Mesenchymal stem cell (in vitro differentiated cells and primary cell): ENCODE measurements around the gene CR1L.
"Not testable (repeated sequence)": the region's sequence is repeated elsewhere in the genome, so short reads cannot be mapped to it uniquely, and the experiment has no call there.

Experiments
- DNase-seq: peaks from one replicate; pipeline ENCODE4 v3.0.0-alpha.2; 2013
- H2AFZ ChIP-seq: one replicate; pipeline ENCODE4 v1.6.1; 2013; ENCODE audit warnings: low read depth, mild to moderate bottlenecking, control low read depth, inconsistent platforms, low read length, moderate library complexity
- H2AK5ac ChIP-seq: 2 replicates; pipeline ENCODE4 v1.6.1; 2013; ENCODE audit warnings: low read length, moderate library complexity, mild to moderate bottlenecking, inconsistent platforms; ENCODE audit not compliant: severe bottlenecking
- H2BK120ac ChIP-seq: one replicate; pipeline ENCODE4 v1.6.1; 2013; ENCODE audit warnings: low read depth, mild to moderate bottlenecking, inconsistent platforms, low read length, moderate library complexity
- H2BK12ac ChIP-seq, 2 experiments: one replicate each; pipeline ENCODE4 v1.6.1; 2013; ENCODE audit warnings: inconsistent platforms in 2 of 2, low read length in 2 of 2, mild to moderate bottlenecking in 2 of 2, moderate library complexity in 2 of 2, control low read depth in 1 of 2
- H2BK15ac ChIP-seq: one replicate; pipeline ENCODE4 v1.6.1; 2013; ENCODE audit warnings: mild to moderate bottlenecking, low read depth, inconsistent platforms; ENCODE audit not compliant: poor library complexity, severe bottlenecking
- H2BK5ac ChIP-seq: 2 replicates; pipeline ENCODE4 v1.6.1; 2013; ENCODE audit warnings: low read depth, mild to moderate bottlenecking, low read length, control low read depth, inconsistent platforms; ENCODE audit not compliant: poor library complexity, severe bottlenecking
- H3K14ac ChIP-seq, 2 experiments: one replicate each; pipeline ENCODE4 v1.6.1; 2013; ENCODE audit warnings: inconsistent platforms in 2 of 2, low read length in 2 of 2, control low read depth in 1 of 2, mild to moderate bottlenecking in 1 of 2, moderate library complexity in 1 of 2
- H3K18ac ChIP-seq, 2 experiments: one replicate each; pipeline ENCODE4 v1.6.1; 2013; ENCODE audit warnings: inconsistent platforms in 2 of 2, low read length in 2 of 2, control low read depth in 1 of 2, low read depth in 1 of 2, mild to moderate bottlenecking in 1 of 2
- H3K23ac ChIP-seq, 2 experiments: one replicate each; pipeline ENCODE4 v1.6.1; 2013; ENCODE audit warnings: inconsistent platforms in 2 of 2, low read length in 2 of 2, mild to moderate bottlenecking in 2 of 2, moderate library complexity in 2 of 2, control low read depth in 1 of 2
- H3K27ac ChIP-seq: 2 replicates; pipeline ENCODE4 v1.5.1; 2013; ENCODE audit warnings: mild to moderate bottlenecking, moderate library complexity, low read length, control low read depth, inconsistent platforms; ENCODE audit not compliant: poor library complexity, severe bottlenecking
- H3K27me3 ChIP-seq, 2 experiments: 2 replicates each; pipeline versions ENCODE4 v1.6.1 to v1.7.0; 2013; ENCODE audit warnings: low read length in 2 of 2, mild to moderate bottlenecking in 2 of 2, moderate library complexity in 2 of 2, control low read depth in 1 of 2, inconsistent platforms in 1 of 2; ENCODE audit not compliant: control insufficient read depth in 1 of 2, insufficient read depth in 1 of 2
- H3K36me3 ChIP-seq, 2 experiments: 2 replicates each; pipeline versions ENCODE4 v1.6.1 to v1.7.0; 2013; ENCODE audit warnings: low read length in 2 of 2, control low read depth in 1 of 2, inconsistent platforms in 1 of 2, low read depth in 1 of 2, mild to moderate bottlenecking in 1 of 2; ENCODE audit not compliant: insufficient read depth in 2 of 2, control insufficient read depth in 1 of 2
- H3K4ac ChIP-seq, 2 experiments: one replicate each; pipeline ENCODE4 v1.6.1; 2013; ENCODE audit warnings: inconsistent platforms in 2 of 2, low read length in 2 of 2, mild to moderate bottlenecking in 2 of 2, moderate library complexity in 2 of 2, control low read depth in 1 of 2, low read depth in 1 of 2
- H3K4me1 ChIP-seq: 2 replicates; pipeline ENCODE4 v1.6.1; 2013; ENCODE audit warnings: low read depth, low read length, control low read depth; ENCODE audit not compliant: control insufficient read depth, insufficient read depth
- H3K4me2 ChIP-seq: 2 replicates; pipeline ENCODE4 v1.6.1; 2013; ENCODE audit warnings: low read length, mild to moderate bottlenecking, inconsistent platforms; ENCODE audit not compliant: poor library complexity, severe bottlenecking
- H3K4me3 ChIP-seq, 2 experiments: 2 replicates each; pipeline versions ENCODE4 v1.5.1 to v1.7.0; 2013; ENCODE audit warnings: low read length in 2 of 2, mild to moderate bottlenecking in 2 of 2, control low read depth in 1 of 2, low read depth in 1 of 2; ENCODE audit not compliant: insufficient read depth in 1 of 2
- H3K79me1 ChIP-seq: replicated peaks from 2 replicates; pipeline ENCODE4 v1.6.1; 2013; ENCODE audit warnings: mild to moderate bottlenecking, control low read depth, low read length, inconsistent platforms; ENCODE audit not compliant: poor library complexity, severe bottlenecking
- H3K9ac ChIP-seq: 2 replicates; pipeline ENCODE4 v1.7.0; 2013; ENCODE audit warnings: mild to moderate bottlenecking, low read length, moderate library complexity
- H3K9me3 ChIP-seq: 2 replicates; pipeline ENCODE4 v1.7.0; 2013; ENCODE audit warnings: mild to moderate bottlenecking, low read length; ENCODE audit not compliant: control insufficient read depth
- H4K8ac ChIP-seq: one replicate; pipeline ENCODE4 v1.6.1; 2013; ENCODE audit warnings: inconsistent platforms, mild to moderate bottlenecking, low read length, moderate library complexity
- H4K91ac ChIP-seq: one replicate; pipeline ENCODE4 v1.6.1; 2013; ENCODE audit warnings: mild to moderate bottlenecking, low read length, inconsistent platforms
- WGBS: methylation state at CpG from one replicate; pipeline ENCODE4 v1.1.7; 2013; ENCODE audit warnings: mixed read lengths; 5-methylcytosine and 5-hydroxymethylcytosine counted together

Gene CR1L

DNA sequence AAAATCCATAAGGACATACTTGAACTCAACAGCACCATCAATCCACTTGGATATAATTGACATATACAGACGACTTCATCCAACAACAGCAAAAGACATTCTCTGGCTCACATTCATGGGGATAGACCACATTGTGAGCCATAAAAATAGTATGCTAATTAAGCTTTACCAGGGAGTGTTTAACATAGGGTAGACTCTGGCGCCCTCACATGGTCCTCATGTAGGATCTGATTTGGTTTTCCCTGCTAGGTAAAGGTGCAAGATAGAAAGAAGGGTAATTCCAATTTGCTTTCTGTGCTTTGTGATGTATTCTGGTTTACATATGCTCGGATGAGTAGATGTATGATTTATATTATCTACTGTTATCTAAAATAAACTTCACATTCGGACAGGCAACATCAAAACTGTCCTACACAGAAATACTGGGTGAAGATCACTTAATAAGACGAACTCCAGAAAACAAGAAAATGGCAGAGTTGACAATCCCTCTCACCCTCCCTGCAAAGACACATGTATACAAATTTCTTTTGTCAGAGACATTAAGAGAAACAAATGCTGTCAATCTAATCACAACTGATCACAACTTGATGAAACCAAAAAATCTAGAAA is 27.7 kb downstream of the CR1L start:
- H4K8ac ChIP-seq, result no peak overlapping the region
- H4K91ac ChIP-seq, result no peak overlapping the region
- no peak overlapping the region for H3K23ac ChIP-seq
- no peak overlapping the region for H3K9ac ChIP-seq
- no peaks in the 10 kb centered on the region for H3K79me1 ChIP-seq
- no peak overlapping the region for H2BK12ac ChIP-seq
- H3K27me3 ChIP-seq, result peaks cover 3 to 42% of the 10 kb centered on the region in 2 experiments
- no peak overlapping the region for H2BK5ac ChIP-seq
- no peak overlapping the region for H2AK5ac ChIP-seq
- peaks cover 1% of the 10 kb centered on the region for H3K4me1 ChIP-seq
- H3K9me3 ChIP-seq, result no peaks in the 10 kb centered on the region
- no peaks in the 10 kb centered on the region for H3K36me3 ChIP-seq
- peak; percentile 21 for DNase-seq
- no peak overlapping the region for H2BK120ac ChIP-seq
- no peak overlapping the region for H3K18ac ChIP-seq
- WGBS, result 35% methylated on average over 3 of the region's 5 CpGs
- no peak overlapping the region for H3K4me2 ChIP-seq
- no peak overlapping the region for H3K4me3 ChIP-seq
- no peak overlapping the region for H2AFZ ChIP-seq
- H2BK15ac ChIP-seq, result no peak overlapping the region
- H3K14ac ChIP-seq, result no peak overlapping the region
- H3K27ac ChIP-seq, result no peak overlapping the region
- H3K4ac ChIP-seq, result no peak overlapping the region

- 61% methylated on average over 3 of the region's 6 CpGs for WGBS
- H3K79me1 ChIP-seq, result no peaks in the 10 kb centered on the region
- no peak overlapping the region for H2BK15ac ChIP-seq
- H2AK5ac ChIP-seq, result no peak overlapping the region
- no peak overlapping the region for H3K4me3 ChIP-seq
- no peak overlapping the region for H2BK120ac ChIP-seq
- no peak overlapping the region for H3K4me2 ChIP-seq
- no peaks in the 10 kb centered on the region for H3K9me3 ChIP-seq
- no peak overlapping the region for H3K14ac ChIP-seq
- H3K36me3 ChIP-seq, result no peaks in the 10 kb centered on the region
- H4K8ac ChIP-seq, result no peak overlapping the region
- no peak overlapping the region for H4K91ac ChIP-seq
- peaks cover 3 to 34% of the 10 kb centered on the region in 2 experiments for H3K27me3 ChIP-seq
- no peak overlapping the region for H2AFZ ChIP-seq
- H3K18ac ChIP-seq, result no peak overlapping the region
- H3K23ac ChIP-seq, result no peak overlapping the region
- no peak overlapping the region for H3K27ac ChIP-seq
- peaks cover 1% of the 10 kb centered on the region for H3K4me1 ChIP-seq
- H2BK12ac ChIP-seq, result no peak overlapping the region
- no peak overlapping the region for H2BK5ac ChIP-seq
- H3K9ac ChIP-seq, result no peak overlapping the region
- no peak for DNase-seq
- no peak overlapping the region for H3K4ac ChIP-seq
Measured at GRCh38 chr1:207673399-207673798, 28.5 kb downstream of the CR1L start.

- no peaks in the 10 kb centered on the region for H3K36me3 ChIP-seq
- no peak for DNase-seq
- no peak overlapping the region for H2AK5ac ChIP-seq
- H3K4ac ChIP-seq, result no peak overlapping the region
- no peak overlapping the region for H3K14ac ChIP-seq
- H4K91ac ChIP-seq, result no peak overlapping the region
- no peak overlapping the region for H3K4me2 ChIP-seq
- no peak overlapping the region for H2BK5ac ChIP-seq
- H3K23ac ChIP-seq, result no peak overlapping the region
- H3K4me1 ChIP-seq, result no peaks in the 10 kb centered on the region
- H2AFZ ChIP-seq, result no peak overlapping the region
- no peak overlapping the region for H3K27ac ChIP-seq
- no peak overlapping the region for H4K8ac ChIP-seq
- no peaks in the 10 kb centered on the region for H3K9me3 ChIP-seq
- no peaks in the 10 kb centered on the region for H3K79me1 ChIP-seq
- 87% methylated on average over 4 of the region's 4 CpGs for WGBS
- H2BK12ac ChIP-seq, result no peak overlapping the region
- no peak overlapping the region for H3K4me3 ChIP-seq
- H2BK15ac ChIP-seq, result no peak overlapping the region
- no peak overlapping the region for H3K18ac ChIP-seq
- peaks cover 0 to 7% of the 10 kb centered on the region in 2 experiments for H3K27me3 ChIP-seq
- no peak overlapping the region for H3K9ac ChIP-seq
- no peak overlapping the region for H2BK120ac ChIP-seq
Measured at GRCh38 chr1:207676153-207676552, 31.2 kb downstream of the CR1L start.

DNA sequence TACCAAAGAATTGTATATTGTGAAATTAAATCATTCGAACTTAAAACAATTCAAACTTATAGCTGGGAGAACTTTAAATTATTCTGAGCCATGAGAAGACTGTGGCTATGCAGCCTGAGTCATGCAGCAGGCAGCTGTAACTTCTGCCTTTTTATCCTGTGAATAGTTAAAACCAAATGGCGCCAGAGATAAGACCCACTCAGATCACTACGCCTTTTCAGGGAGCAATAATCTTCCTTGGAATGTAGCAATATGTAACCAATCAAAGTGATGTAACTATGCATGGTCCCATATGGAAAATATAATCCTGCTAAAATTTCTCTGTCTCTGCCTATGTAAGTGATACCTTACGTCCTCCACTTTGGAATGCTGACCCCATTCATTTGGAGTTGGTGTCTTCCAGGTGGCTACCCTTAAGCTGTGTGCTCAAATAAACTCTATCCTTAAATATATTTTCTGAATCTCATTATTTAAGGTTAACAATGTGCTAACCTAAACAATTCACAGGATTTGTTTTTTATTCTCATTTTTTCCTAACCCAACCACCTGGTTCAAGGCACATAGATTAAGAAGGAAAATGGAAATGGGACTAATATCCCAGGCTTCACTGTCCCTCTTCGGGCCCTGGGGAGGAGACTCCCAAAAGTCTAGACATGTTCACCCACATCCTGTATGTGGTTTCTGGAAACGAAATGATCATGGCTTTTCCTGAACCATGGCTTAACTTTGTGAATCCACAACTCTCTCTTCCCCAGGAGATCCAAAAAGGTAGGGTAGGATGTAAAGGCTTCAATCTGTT is 35.9 kb downstream of the CR1L start:
- not testable (repeated sequence) for H3K9me3 ChIP-seq, H2BK120ac ChIP-seq, H2BK5ac ChIP-seq, H3K4me2 ChIP-seq, H3K4me3 ChIP-seq, H3K14ac ChIP-seq, H3K79me1 ChIP-seq, H3K4ac ChIP-seq, H3K23ac ChIP-seq, H3K18ac ChIP-seq, H3K4me1 ChIP-seq, H4K91ac ChIP-seq, H3K27me3 ChIP-seq, H2AFZ ChIP-seq, H2AK5ac ChIP-seq, H2BK12ac ChIP-seq, H3K27ac ChIP-seq, H4K8ac ChIP-seq, H2BK15ac ChIP-seq, H3K36me3 ChIP-seq, H3K9ac ChIP-seq
- DNase-seq, result peak; percentile 51
- WGBS, result 70% methylated on average over 2 of the region's 6 CpGs
